Retinal pigment epithelial cell (primary cell): Measurements from ENCODE around the gene SIN3B.

ENCODE experiments used
- DNase-seq: peaks from one replicate; pipeline ENCODE4 v3.0.0-alpha.2; 2010; ENCODE audit warnings: low read depth
- H3K4me3 ChIP-seq: 2 replicates; pipeline ENCODE4 v1.5.1; 2011; ENCODE audit warnings: mild to moderate bottlenecking, low read length, control low read depth, moderate library complexity
- CTCF ChIP-seq: conservative IDR thresholded peaks from 2 replicates; pipeline ENCODE4 v1.5.1; 2011; ENCODE audit warnings: low read depth, low read length, control low read depth, inconsistent platforms

The SIN3B gene

GRCh38 chr19:16836115-16837034, 7.2 kb downstream of the SIN3B start:
- DNase-seq, result no peak
- H3K4me3 ChIP-seq, result no peak overlapping the region
- peak; percentile 22 for TF ChIP-seq CTCF

- DNase-seq, result no peak
- no peak for TF ChIP-seq CTCF
- H3K4me3 ChIP-seq, result no peak overlapping the region
These were observed 7.8 kb downstream of the SIN3B start for GRCh38 chr19:16837035-16837362.

GRCh38 chr19:16841391-16841926, 12.3 kb downstream of the SIN3B start:
- no peak for TF ChIP-seq CTCF
- no peak for DNase-seq
- H3K4me3 ChIP-seq, result no peak overlapping the region

- DNase-seq, result no peak
- TF ChIP-seq CTCF, result no peak
- no peak overlapping the region for H3K4me3 ChIP-seq
These were observed 17.7 kb downstream of the SIN3B start for GRCh38 chr19:16846901-16847300.

- no peak for DNase-seq
- TF ChIP-seq CTCF, result no peak
- no peak overlapping the region for H3K4me3 ChIP-seq
These were observed 18.2 kb downstream of the SIN3B start for GRCh38 chr19:16847430-16847829.

- DNase-seq, result no peak
- TF ChIP-seq CTCF, result no peak
- no peak overlapping the region for H3K4me3 ChIP-seq
These were observed 20.0 kb downstream of the SIN3B start for GRCh38 chr19:16849168-16849567.

- H3K4me3 ChIP-seq, result no peak overlapping the region
- no peak for DNase-seq
- no peak for TF ChIP-seq CTCF
These were observed 20.9 kb downstream of the SIN3B start for GRCh38 chr19:16850133-16850532.
